Tongue (tissue), 2 donors: ENCODE results near the gene LRRC8D. TPM values are rescaled to one million over a fixed set of nuclear protein-coding genes. Genes with fewer than 3 reads are reported as not detected.
A peak's percentile ranks its signal among the peaks of the same experiment; 100 is the strongest.
"Not testable (repeated sequence)": the region's sequence is repeated elsewhere in the genome, so short reads cannot be mapped to it uniquely, and the experiment has no call there.

Experiments used
- DNase-seq: peaks from one replicate; pipeline ENCODE4 v3.0.0-alpha.2; 2015
- total RNA-seq: library from RNA; depleted of rRNA; stranded (reverse); fragments of >200 nt; gene quantifications from one replicate; pipeline ENCODE4 v1.2.3, GENCODE V29; 2014

The LRRC8D gene
- 10.9 TPM for total RNA-seq

DNA sequence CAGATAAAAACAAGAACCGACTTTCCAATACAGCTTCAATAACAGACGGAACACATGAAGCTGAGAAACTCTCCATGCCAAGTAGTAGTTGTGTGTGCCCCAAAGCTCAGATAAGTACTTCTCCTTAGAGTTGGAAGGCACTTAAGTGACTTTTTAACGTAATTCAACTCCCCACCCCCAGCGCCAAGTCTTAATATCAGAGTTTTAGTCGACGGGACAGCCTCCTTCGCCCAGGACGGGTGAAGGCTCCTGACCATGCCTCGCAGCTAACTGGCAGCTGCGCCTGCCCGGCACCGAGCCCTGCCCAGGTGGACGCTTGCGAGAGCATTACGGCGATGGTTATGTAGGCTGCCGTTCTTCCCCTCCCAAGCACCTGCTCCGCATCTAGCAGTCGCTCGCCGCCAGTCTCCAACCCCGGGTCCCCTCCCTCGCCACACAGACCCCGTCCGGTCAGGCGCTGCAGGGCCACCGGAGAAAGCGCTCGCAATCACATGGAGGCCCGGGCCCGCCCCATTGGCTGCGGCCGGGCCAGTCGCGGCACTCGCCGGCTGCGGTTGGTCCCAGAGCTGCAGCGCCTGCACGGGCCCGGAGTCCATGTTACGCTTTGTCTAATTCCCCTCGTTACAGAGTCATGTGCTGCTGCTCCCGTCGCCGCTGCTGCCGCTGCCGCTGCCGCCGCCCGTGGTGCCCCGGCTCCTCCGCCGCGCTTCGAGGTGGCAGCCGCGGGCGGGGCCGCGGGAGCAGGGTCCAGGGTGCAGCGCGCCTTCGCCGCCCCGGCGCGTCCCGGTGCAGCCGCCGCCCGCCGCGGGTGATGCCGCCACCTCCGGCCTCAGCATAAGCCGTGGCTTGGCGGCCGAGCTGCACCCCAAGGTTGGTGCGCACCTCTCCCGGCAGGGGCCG lies at the start of gene LRRC8D:
TSS of gene LRRC8D (plus strand) at position 611 of the 900 bp plus-strand sequence. CDS start 112,037 bp downstream, outside the sequence.
- DNase-seq = peak; percentile 87

DNA sequence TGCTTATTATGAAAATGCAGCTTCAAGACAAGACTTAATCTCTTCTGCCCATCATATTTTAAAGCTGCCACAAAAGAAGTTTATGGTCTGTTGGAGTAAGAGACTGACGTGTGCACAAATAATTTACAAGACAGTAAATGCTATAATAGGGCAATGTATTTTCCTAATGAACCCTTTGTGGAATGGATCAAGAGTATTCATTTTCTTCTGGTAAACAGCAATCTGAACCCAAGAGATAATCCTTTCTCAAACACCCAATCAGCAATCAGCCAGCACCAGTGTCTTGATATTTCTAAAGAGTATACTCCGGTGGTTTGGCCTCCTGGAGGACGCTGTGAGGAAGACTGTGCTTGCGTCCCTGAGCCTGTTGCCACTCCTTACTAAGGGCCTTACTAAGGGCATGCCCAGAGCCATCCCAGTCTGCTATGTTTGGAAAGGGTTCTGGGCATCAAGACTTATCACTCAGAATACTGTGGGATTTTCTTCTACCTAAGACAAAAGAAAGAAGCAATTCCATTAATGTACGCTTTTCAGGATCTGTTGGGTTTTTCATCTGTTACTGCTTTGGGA lies 48.8 kb upstream of the LRRC8D start:
- no peak for DNase-seq

DNA sequence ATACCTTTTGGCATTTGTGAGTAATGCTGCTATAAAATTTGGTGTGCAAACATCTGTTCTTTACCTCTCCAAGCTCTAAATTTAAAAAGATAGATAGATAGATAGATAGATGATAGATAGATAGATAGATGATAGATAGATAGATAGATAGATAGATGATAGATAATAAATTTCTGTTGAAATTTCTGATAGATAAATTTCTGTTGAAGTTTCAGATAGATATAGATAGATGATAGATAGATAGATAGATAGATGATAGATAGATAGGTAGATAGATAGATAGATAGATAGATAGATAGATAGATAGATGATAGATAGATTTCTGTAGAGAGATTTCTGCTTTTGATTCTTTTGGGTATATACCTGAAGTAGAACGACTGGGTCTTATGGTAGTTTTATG lies 44.7 kb upstream of the LRRC8D start:
- DNase-seq = not testable (repeated sequence)

DNA sequence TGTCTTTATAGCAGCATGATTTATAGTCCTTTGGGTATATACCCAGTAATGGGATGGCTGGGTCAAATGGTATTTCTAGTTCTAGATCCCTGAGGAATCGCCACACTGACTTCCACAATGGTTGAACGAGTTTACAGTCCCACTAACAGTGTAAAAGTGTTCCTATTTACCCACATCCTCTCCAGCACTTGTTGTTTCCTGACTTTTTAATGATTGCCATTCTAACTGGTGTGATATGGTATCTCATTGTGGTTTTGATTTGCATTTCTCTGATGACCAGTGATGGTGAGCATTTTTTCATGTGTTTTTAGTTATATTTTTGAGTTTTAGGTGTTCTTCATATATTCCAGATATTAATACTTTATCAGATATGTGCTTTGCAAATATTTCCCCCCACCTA lies 43.6 kb upstream of the LRRC8D start:
- not testable (repeated sequence) for DNase-seq

DNA sequence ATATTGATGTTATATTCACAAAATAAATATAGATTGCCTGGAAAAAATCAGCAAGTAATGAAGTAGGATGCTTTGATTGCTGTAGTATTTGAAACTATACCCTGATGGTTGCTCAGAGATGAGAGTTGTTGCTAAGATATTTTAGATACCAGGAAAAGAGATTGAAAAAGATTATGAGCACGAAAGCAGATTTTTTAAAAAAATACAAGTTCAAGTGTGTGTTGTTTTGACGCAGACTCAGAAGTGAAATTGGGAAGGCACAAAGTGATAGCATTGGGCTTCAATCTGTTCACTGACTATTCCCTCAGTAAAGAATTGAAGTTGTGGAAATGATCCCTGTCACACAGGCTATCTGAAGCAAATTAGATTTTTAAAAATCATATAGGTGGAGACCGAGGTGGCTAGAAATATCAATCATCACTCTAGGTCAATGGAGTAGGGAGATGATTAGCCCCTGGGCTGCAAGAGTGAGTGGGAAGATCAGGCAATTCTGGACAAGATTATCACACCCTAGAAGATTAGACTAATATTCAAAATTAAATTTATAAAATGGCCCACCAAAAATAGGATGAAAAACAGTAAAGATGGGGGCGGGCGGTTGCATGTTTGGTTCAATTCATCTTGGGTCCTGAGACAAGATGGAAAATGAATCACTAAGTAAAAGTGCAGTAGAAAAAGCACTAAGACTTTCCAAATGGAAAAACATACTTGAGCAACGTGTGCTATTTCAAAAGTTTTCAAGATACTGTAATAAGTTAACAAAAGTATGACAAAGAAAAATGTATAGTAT lies 41.5 kb upstream of the LRRC8D start:
- DNase-seq = no peak

DNA sequence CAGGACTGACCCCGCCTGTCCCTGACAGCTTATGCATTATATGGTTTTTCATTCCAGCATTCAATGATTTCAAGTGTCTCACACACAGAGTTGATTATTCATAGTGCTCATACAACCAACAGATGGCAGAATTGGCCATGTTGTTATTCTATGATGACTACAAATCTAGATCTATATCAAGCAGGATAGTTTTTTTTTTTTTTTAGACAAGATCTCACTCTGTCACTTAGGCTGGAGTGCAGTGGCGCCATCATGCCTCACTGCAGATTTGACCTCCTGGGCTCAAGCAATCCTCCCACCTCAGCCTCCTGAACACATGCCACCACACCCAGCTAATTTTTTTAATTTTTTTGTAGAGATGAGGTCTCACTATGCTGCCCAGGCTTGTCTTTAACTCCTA lies 40.1 kb upstream of the LRRC8D start:
- DNase-seq = peak; percentile 50

DNA sequence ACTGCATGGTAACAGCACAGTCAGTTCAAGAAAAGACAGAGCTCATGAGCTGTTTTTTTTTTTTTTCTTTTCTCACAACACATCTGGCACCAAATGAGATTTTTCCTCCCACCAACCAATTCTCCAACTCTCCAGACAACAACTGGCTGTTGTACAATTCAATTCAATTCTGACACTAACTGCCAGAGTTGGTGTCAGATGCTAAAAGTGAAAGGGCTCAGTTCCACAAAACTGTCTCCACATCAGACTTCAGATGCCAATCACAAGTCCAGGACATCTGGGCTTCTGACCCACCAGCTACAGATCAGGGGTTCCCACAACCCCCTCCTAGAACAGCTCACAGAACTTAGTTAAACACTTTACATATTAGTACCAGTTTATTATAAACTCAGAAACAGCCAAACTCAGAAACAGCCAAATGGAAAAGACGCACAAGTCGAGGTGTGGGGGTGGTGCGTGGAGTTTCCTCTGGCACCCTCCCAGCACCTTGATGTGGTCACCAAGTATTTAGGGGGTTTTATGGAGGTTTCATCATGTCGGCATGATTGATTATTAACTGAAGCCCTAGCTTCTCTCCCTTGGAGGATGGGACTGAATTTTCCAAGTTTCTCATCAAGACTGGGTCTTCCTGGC lies 39.2 kb upstream of the LRRC8D start:
- DNase-seq = peak; percentile 32

DNA sequence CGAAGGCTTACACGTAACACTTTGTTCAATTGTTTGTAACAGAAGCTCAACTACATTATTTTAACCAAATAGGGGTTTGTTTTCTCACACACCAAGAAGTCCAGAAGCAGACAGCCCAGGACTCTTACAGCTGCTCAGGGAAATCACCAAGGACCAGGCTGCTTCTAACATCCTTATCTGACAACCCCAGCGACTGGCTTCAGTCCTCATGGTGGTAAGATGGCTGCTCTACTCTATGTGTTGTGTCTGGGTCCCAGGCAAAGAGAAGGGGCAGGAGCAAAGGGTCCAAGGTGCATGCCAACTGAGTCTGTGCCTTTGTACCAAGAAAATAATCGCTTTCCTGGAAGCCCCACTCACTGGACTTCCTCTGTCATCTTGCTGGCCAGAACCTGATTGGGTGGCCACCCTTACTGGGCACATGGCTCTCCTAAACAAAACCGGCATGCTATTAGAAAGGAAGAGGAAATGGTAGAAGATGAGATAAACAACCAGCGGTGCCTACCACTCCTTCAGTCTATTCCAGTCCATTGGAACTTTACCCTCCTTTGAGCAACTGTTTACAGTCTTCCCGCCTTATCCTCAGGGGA lies 34.1 kb upstream of the LRRC8D start:
- DNase-seq = no peak

DNA sequence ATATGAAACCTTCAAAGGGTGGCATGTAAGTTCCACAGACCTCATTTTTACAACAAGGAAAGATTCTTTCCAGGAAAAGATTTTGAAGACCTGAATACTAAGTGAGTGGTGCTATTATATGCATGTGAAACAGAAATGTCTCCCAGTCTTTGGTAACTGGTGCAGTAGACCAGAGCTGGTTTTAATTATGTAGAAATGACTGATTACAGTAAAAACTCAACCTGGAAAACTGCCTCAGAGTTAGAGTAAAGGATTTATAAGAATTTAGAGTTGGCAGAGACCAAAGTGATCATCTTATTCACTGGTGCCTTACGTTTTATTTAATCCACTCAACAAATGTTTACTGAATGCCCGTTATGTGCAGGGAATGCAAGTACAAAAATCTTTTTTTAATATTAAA lies 30.2 kb upstream of the LRRC8D start:
- DNase-seq = no peak

DNA sequence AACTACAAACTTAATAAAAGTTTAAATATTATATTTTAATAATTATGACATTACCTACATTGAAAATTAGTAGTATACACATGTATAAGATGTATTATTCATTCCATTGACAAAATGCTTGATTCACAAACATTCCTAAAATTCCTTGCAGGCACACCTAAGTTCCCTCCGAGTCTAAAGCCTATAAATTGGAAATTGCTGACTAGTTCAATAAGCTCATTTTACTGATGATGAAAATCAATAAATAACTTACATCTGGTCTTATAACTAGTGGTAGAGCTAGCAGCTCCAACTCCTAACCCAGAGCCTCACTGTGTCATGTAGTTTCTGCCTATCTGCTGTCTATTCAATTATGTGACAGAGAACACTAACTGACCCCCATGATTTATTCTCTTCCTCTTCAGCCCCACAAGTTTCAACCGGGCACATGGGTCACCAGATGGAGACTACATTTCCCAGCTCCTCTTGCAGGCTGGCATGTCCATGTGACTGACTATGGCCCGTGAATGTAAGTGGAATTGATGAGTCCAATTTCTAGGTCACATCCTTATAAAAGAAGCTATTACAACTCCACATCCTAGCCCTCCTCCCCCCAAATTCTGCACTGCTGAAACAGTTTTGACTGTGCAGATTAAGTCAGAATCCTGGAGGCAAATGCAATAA lies 29.6 kb upstream of the LRRC8D start:
- DNase-seq = no peak

DNA sequence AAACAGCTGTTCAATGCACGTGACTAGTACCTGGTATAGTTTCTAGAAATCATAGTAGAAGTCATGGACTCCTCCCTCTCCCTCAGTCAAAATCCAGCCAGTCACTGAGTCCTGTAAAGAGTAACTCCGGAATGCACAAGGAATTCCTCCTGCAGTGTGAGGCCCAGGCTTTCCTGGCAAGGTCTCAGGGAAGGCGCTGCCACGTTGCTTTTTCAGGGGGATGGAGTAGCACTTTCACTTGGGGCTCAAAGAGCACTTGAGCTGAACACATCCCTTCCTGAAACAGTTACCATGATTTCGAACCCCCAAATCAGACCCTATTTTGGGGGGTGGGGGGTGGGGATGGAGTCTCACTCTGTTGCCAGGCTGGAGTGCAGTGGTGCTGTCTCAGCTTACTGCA lies 26.4 kb upstream of the LRRC8D start:
- peak; percentile 19 for DNase-seq

DNA sequence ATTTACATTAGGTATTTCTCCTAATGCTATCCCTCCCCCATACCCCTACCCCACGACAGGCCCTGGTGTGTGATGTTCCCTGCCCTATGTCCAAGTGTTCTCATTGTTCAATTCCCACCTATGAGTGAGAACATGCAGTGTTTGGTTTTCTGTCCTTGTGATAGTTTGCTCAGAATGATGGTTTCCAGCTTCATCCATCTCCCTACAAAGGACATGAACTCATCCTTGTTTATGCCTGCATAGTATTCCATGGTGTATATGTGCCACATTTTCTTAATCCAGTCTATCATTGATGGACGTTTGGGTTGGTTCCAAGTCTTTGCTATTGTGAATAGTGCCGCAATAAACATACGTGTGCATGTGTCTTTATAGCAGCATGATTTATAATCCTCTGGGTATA lies 25.3 kb upstream of the LRRC8D start:
- DNase-seq = not testable (repeated sequence)

DNA sequence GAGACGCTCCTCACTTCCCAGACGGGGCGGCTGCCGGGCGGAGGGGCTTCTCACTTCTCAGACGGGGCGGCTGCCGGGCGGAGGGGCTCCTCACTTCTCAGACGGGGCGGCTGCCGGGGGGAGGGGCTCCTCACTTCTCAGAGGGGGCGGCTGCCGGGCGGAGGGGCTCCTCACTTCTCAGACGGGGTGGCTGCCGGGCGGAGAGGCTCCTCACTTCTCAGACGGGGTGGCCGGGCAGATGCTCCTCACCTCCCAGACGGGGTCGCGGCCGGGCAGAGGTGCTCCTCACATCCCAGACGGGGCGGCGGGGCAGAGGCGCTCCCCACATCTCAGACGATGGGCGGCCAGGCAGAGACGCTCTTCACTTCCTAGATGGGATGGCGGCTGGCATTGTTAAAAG lies 23.0 kb upstream of the LRRC8D start:
- DNase-seq = not testable (repeated sequence)

DNA sequence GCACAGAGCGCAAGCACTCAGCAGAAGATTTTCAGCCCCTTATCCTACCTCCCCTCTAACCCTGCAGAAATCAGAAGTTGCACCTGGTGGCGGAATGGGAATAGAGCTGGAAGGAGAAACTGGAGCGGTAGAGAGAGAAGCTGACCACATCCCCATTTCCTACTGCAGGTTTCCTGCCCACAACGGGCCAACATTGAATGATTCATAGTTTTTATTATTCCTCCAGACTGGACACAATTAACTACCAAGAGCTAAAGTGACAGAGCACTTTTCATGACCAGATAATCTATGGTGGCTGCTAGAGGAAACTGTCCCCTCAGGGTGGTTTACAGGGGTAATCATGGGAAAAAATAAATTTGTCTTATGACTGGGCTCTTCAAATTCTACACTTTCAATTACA lies 21.3 kb upstream of the LRRC8D start:
- no peak for DNase-seq

DNA sequence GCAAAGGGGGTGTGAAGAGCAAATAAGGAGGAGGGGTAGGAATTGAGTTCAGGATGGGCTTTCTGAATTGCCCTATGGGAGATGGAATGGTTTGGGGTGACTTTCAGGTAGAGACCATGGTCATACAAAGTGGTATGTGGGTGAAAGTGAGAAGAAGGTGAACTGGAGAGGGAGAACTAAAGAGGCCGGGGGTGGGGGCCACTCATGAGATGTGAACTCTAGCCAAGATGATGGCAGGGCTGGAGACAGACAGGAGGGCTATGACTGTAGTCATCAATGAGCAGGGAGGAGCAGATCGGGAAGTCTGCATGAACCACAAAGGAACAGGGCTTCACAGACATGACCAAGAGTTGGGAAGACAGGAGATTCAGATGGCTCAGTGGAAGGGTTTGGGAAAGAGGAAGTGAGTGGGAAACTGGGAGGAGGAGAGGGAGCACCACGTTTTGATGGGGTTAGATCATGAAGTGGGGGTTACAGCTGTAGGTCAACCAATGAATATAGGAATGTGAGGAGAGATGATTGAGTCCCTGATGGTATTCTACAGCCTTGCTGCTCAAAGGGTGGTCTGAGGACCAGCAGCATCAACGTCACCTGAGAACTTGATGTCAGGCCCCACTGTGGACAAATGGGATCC lies 20.7 kb upstream of the LRRC8D start:
- no peak for DNase-seq

DNA sequence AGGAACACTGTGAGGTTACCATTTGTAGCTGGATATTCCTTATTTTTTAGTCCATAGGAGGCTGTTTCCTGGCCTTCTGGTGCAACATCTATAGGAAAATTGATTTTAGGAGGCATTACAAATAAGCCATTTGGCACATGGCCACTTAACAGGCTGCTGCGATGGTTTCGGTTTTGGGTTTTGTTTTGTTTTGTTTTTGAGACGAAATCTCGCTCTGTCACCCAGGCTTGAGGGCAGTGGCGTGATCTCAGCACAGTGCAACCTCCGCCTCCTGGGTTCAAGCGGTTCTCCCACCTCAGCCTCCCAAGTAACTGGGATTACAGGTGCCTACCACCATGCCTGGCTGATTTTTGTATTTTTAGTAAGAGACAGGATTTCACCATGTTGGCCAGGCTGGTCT lies 20.1 kb upstream of the LRRC8D start:
- DNase-seq = no peak

DNA sequence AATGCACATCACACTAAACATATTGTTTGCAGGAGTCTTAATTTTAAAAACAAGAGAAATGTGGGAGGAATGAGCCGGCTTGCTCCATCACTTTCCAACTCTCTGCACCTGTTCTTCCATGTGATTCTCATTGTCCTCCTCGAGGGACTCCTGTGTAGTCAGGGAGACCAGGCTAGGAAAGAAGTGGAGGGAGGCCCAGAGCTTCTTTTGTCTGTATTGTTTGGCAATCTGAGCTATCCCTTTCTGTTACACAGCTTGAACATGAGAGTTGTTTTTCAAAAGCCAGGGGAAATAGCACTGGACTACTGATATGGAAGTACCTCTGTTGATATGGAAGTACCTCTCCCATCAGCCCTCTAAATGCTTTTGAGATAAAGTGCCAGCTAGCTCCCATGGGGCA lies 18.8 kb upstream of the LRRC8D start:
- DNase-seq = peak; percentile 64

DNA sequence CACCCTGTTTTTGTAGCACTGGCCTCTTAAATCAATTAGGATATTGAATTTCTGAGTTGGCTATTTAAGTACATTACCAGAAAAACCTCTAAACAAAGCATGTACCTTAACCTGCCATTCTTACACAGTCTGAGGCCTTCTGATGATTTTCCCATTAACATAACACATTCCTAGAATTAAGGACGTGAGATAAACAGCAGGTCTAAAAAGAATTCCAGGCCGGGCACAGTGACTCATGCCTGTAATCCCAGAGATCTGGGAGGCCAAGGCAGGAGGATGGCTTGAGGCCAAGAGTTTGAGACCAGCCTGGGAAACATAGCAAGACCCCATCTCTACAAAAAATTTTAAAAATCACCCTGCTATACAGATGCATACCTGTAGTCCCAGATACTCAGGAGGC lies 18.0 kb upstream of the LRRC8D start:
- no peak for DNase-seq

DNA sequence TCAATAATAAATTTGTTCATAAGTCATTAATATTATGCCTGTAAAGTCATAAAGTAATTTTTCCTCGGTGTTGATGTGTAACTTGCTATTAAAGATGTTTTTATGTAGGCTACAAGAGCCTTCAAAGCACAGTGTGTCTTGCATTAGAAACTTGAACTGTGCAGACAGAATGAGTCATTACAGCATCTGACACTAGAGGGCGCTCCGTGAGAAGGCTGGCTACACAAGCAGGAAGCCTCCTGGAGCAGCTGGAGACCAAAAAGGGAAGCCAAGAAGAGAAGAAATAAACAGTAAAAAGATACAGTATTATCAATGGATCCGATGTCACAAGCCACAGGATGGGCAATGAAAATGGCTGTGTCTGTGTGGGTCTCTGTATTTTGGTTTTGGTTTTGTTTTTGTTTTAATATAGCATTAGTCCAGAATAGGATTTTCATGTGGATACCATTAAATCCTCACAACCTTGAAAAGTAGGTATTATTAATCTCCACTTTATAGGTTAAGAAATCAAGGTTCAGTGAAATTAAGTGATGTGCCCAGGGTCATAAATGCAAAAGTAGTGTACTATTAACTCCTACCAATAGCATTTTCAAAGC lies 16.1 kb upstream of the LRRC8D start:
- DNase-seq = peak; percentile 95

DNA sequence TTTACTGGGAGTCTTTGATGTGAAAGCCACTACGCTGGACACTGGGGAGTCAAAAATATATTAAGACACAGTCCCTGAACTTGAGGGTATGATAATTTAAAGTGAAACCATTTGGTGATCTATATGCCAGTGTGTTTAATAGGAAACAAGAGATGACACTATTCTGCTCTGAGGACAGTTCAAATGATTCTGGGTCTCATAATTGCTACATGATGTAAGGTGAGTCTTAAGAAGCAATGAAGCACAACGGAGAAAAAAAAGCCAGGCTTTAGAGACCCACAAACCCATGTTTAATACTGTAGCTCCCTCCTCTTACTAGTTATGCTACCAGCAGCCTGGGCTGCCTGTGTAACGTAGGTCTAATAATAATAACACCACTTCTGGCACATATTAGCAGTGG lies 14.2 kb upstream of the LRRC8D start:
- no peak for DNase-seq

DNA sequence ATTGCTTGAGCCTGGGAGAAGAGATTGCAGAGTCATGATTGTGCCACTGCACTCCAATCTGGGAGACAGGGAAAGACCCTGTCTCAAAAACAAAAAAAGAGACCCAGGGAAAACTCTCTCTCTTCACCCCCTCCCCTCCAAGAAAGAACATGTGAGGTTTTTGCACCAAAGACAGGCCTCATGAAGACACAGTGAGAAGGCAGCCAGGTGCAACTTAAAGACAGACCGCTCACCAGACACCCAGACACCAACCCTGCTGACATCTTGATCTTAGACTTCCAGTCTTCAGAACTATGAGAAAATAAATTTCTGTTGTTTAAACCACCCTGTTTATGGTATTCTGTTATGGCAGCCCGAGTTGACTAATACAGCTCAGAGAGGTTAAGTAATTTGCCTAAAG lies 13.3 kb upstream of the LRRC8D start:
- no peak for DNase-seq
